IMR-90 (cell line): ENCODE measurements around the gene RNGTT. TPM values are rescaled to one million over a fixed set of nuclear protein-coding genes. Genes with fewer than 3 reads are reported as not detected.

Source experiments
- ATAC-seq: fragments of 200-7000 bp; cut with Tn5 transposase; 2 replicates; pipeline ENCODE4 v1.9.1; 2020; ENCODE audit warnings: low read depth, mild to moderate bottlenecking, moderate library complexity
- BruUV-seq: library from RNA; stranded (reverse); fragments of 400-500 nt; replicated peaks from 2 replicates; lab custom pipeline; 2021; lab: Mats Ljungman, UMichigan
- CTCF ChIA-PET: fragments of 300-600 bp; formaldehyde crosslinking; extraction: SDS; loops from one replicate; lab custom pipeline; 2021; ENCODE audit warnings: antibody characterized with exemption; lab: Yijun Ruan, JAX
- POLR2A ChIA-PET: fragments of 300-600 bp; sonication (Branson Sonifier 250); formaldehyde crosslinking; loops from one replicate; lab custom pipeline; 2022; ENCODE audit warnings: antibody characterized with exemption; ENCODE audit not compliant: unreplicated experiment; lab: Charles Lee
- DNase-seq: peaks from one replicate; pipeline ENCODE4 v3.0.0; 2013
- H2AFZ ChIP-seq: replicated peaks from 2 replicates; pipeline ENCODE3; 2013; ENCODE audit warnings: low read length, mild to moderate bottlenecking; ENCODE audit not compliant: poor library complexity
- H2AK5ac ChIP-seq: 2 replicates; pipeline ENCODE4 v1.6.1; 2013; ENCODE audit warnings: low read depth, low read length, inconsistent platforms
- H2AK9ac ChIP-seq: replicated peaks from 2 replicates; pipeline ENCODE3; 2013; ENCODE audit warnings: mild to moderate bottlenecking, low read depth, low read length, moderate library complexity; ENCODE audit not compliant: poor library complexity
- H2BK120ac ChIP-seq: 2 replicates; pipeline ENCODE4 v1.6.1; 2013; ENCODE audit warnings: low read depth, low read length, inconsistent platforms
- H2BK15ac ChIP-seq: 3 replicates; pipeline ENCODE4 v1.6.1; 2013; ENCODE audit warnings: low read depth, low read length, inconsistent platforms
- H2BK20ac ChIP-seq: 2 replicates; pipeline ENCODE4 v1.6.1; 2013; ENCODE audit warnings: low read depth, mild to moderate bottlenecking, inconsistent platforms, low read length, moderate library complexity
- H2BK5ac ChIP-seq: 2 replicates; pipeline ENCODE4 v1.6.1; 2013; ENCODE audit warnings: mild to moderate bottlenecking, low read depth, low read length, inconsistent platforms; ENCODE audit not compliant: poor library complexity, severe bottlenecking
- H3K14ac ChIP-seq: replicated peaks from 2 replicates; pipeline ENCODE4 v1.6.1; 2013; ENCODE audit warnings: low read depth, low read length, inconsistent platforms
- H3K18ac ChIP-seq: 2 replicates; pipeline ENCODE4 v1.6.1; 2013; ENCODE audit warnings: low read depth, low read length, control low read depth
- H3K23ac ChIP-seq: 2 replicates; pipeline ENCODE4 v1.6.1; 2013; ENCODE audit warnings: low read depth, low read length, inconsistent platforms
- H3K27ac ChIP-seq: 2 replicates; pipeline ENCODE4 v1.5.1; 2013; ENCODE audit warnings: mild to moderate bottlenecking, control low read depth, low read length; ENCODE audit not compliant: insufficient read depth
- H3K27me3 ChIP-seq: 2 replicates; pipeline ENCODE4 v1.6.1; 2013; ENCODE audit warnings: low read length; ENCODE audit not compliant: control insufficient read depth, insufficient read depth
- H3K36me3 ChIP-seq: 2 replicates; pipeline ENCODE4 v1.6.1; 2013; ENCODE audit warnings: low read length, mixed read lengths; ENCODE audit not compliant: control insufficient read depth, insufficient read depth
- H3K4ac ChIP-seq: 2 replicates; pipeline ENCODE4 v1.6.1; 2013; ENCODE audit warnings: low read depth, low read length, inconsistent platforms
- H3K4me1 ChIP-seq: 2 replicates; pipeline ENCODE4 v1.6.1; 2013; ENCODE audit warnings: low read length, mixed read lengths; ENCODE audit not compliant: control insufficient read depth, insufficient read depth
- H3K4me2 ChIP-seq: 2 replicates; pipeline ENCODE4 v1.6.1; 2013; ENCODE audit warnings: low read depth, mild to moderate bottlenecking, control low read depth, low read length, moderate library complexity
- H3K4me3 ChIP-seq: 2 replicates; pipeline ENCODE4 v1.5.1; 2013; ENCODE audit warnings: low read depth, mild to moderate bottlenecking, control low read depth, low read length, moderate library complexity; ENCODE audit not compliant: insufficient read depth
- H3K56ac ChIP-seq: 2 replicates; pipeline ENCODE4 v1.6.1; 2013; ENCODE audit warnings: low read length, inconsistent platforms; ENCODE audit not compliant: insufficient read depth; ENCODE audit errors: extremely low read depth
- H3K79me1 ChIP-seq, 2 experiments: 2 replicates each; pipeline ENCODE4 v1.6.1; 2013; ENCODE audit warnings: low read length in 2 of 2, inconsistent platforms in 1 of 2, low read depth in 1 of 2
- H3K9ac ChIP-seq: 2 replicates; pipeline ENCODE4 v1.6.1; 2013; ENCODE audit warnings: low read depth, low read length, control low read depth
- H3K9me1 ChIP-seq: 2 replicates; pipeline ENCODE4 v1.6.1; 2013; ENCODE audit warnings: low read length, inconsistent platforms; ENCODE audit not compliant: insufficient read depth
- H3K9me3 ChIP-seq: 2 replicates; pipeline ENCODE4 v1.6.1; 2013; ENCODE audit warnings: low read length; ENCODE audit not compliant: control insufficient read depth, insufficient read depth
- H4K20me1 ChIP-seq: 2 replicates; pipeline ENCODE4 v1.6.1; 2013; ENCODE audit warnings: low read length, inconsistent platforms; ENCODE audit not compliant: insufficient read depth
- H4K5ac ChIP-seq: 2 replicates; pipeline ENCODE4 v1.6.1; 2013; ENCODE audit warnings: mild to moderate bottlenecking, low read depth, low read length, control low read depth
- H4K8ac ChIP-seq, 2 experiments: 2 replicates each; pipeline ENCODE4 v1.6.1; 2013; ENCODE audit warnings: low read depth in 2 of 2, low read length in 2 of 2, control low read depth in 1 of 2, inconsistent platforms in 1 of 2
- H4K91ac ChIP-seq: 2 replicates; pipeline ENCODE4 v1.6.1; 2013; ENCODE audit warnings: low read depth, low read length, inconsistent platforms; ENCODE audit not compliant: insufficient read depth
- BHLHE40 ChIP-seq: fragments of 150-350 bp; IDR thresholded peaks from 2 replicates; pipeline ENCODE4 v1.6.1; 2016; ENCODE audit warnings: mild to moderate bottlenecking, low read depth, low read length
- CEBPB ChIP-seq: IDR thresholded peaks from 2 replicates; pipeline ENCODE4 v1.6.1; 2012; ENCODE audit warnings: low read depth, low read length, improper control_type of control experiment
- CTCF ChIP-seq: conservative IDR thresholded peaks from 2 replicates; pipeline ENCODE4 v1.5.1; 2012; ENCODE audit warnings: mild to moderate bottlenecking, low read depth, low read length, improper control_type of control experiment
- MAZ ChIP-seq: IDR thresholded peaks from 2 replicates; pipeline ENCODE4 v1.6.1; 2012; ENCODE audit warnings: low read depth, mild to moderate bottlenecking, low read length, improper control_type of control experiment, moderate library complexity, borderline replicate concordance
- MXI1 ChIP-seq: IDR thresholded peaks from 2 replicates; pipeline ENCODE4 v1.6.1; 2012; ENCODE audit warnings: low read depth, mild to moderate bottlenecking, low read length, moderate library complexity, borderline replicate concordance
- NFE2L2 ChIP-seq: fragments of 150-350 bp; IDR thresholded peaks from 2 replicates; pipeline ENCODE4 v1.6.1; 2016; ENCODE audit warnings: low read depth, mild to moderate bottlenecking, low read length
- POLR2A ChIP-seq: IDR thresholded peaks from 2 replicates; pipeline ENCODE4 v1.6.1; 2012; ENCODE audit warnings: mild to moderate bottlenecking, low read depth, low read length
- RAD21 ChIP-seq: IDR thresholded peaks from 2 replicates; pipeline ENCODE4 v1.6.1; 2012; ENCODE audit warnings: low read length, improper control_type of control experiment
- RCOR1 ChIP-seq: IDR thresholded peaks from 2 replicates; pipeline ENCODE4 v1.6.1; 2012; ENCODE audit warnings: mild to moderate bottlenecking, low read length, improper control_type of control experiment; ENCODE audit not compliant: insufficient replicate concordance
- RFX5 ChIP-seq: IDR thresholded peaks from 2 replicates; pipeline ENCODE4 v1.8.0; 2012; ENCODE audit warnings: low read depth, mild to moderate bottlenecking, low read length, moderate library complexity
- SMC3 ChIP-seq: fragments of 150-350 bp; IDR thresholded peaks from 2 replicates; pipeline ENCODE4 v1.6.1; 2016; ENCODE audit warnings: low read depth, mild to moderate bottlenecking, antibody characterized with exemption, low read length, moderate library complexity
- WGBS, 2 experiments: methylation state at CpG; one replicate each; pipeline versions ENCODE4 v1.1.5 to v1.1.7; 2013; ENCODE audit warnings: missing lambda C conversion rate in 2 of 2; ENCODE audit not compliant: insufficient read length in 1 of 2; ENCODE audit errors: extremely low coverage in 2 of 2; 5-methylcytosine and 5-hydroxymethylcytosine counted together
- dilution Hi-C: fragments of 300-500 bp; cut with HindIII; formaldehyde crosslinking; loops from one replicate; pipeline ENCODE4 v1.14.3; 2018; ENCODE audit warnings: low sequenced_read_pairs; ENCODE audit not compliant: unreplicated experiment
- in situ Hi-C: fragments of 300-500 bp; cut with MboI; formaldehyde crosslinking; loops from 3 replicates; pipeline ENCODE4 v1.14.3; 2019; ENCODE audit warnings: low sequenced_read_pairs, inconsistent platforms, mixed read lengths
- intact Hi-C: fragments of 100-400 bp; cut with micrococcal nuclease; formaldehyde crosslinking; loops from 2 replicates; pipeline ENCODE4 v1.10.0; 2022
- polyA plus RNA-seq, 3 experiments: library from polyadenylated mRNA; depleted of rRNA; stranded (reverse); fragments of >200 nt; gene quantifications; 2 replicates each; pipeline ENCODE4 v1.2.3, GENCODE V29; 2012; ENCODE audit warnings: low replicate concordance in 1 of 3
- total RNA-seq: library from RNA; depleted of rRNA; stranded (reverse); fragments of >200 nt; gene quantifications from 2 replicates; pipeline ENCODE4 v1.2.3, GENCODE V29; 2012

The RNGTT gene
- total and polyA plus RNA-seq, 2 of the 4 experiments (the other 2 are of a cell fraction) = 5.4 to 21.7 TPM

DNA sequence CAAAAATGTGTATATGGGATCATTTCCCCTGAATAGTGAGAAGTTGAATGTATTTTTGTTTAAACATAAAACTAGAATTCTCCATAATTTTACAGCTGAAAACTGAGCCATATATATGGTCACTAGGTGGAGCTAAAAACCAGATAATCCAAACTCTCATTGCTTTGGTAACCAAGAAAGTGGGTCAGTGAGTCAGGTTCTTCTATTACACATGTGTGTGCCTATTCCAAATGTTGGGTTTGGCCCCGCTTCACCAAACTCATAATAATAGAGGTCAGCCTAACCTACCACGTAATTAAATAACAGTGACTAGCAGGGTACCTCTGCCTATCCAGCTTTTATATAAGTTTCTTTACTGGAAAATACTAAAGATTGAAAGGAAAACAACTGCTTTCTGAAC, 19.3 kb upstream of the RNGTT start:
- Histone ChIP-seq H2BK120ac (no peak overlapping the region), H4K20me1 (no peaks in the 10 kb centered on the region), H3K79me1 (no peaks in the 10 kb centered on the region), H3K4ac (no peak overlapping the region), H3K27ac (no peak overlapping the region), H3K9me3 (no peaks in the 10 kb centered on the region), H3K4me2 (no peak overlapping the region), H2AK5ac (no peak overlapping the region), H3K9ac (no peak overlapping the region), H2BK15ac (no peak overlapping the region), H4K91ac (no peak overlapping the region), H3K4me3 (no peak overlapping the region), H2BK20ac (no peak overlapping the region), H3K36me3 (no peaks in the 10 kb centered on the region), H4K8ac (no peak overlapping the region), H3K14ac (no peak overlapping the region), H2AFZ (no peak overlapping the region), H4K5ac (no peak overlapping the region), H3K56ac (no peak overlapping the region), H3K4me1 (no peaks in the 10 kb centered on the region), H3K9me1 (no peaks in the 10 kb centered on the region), H2BK5ac (no peak overlapping the region), H3K27me3 (peaks cover 3% of the 10 kb centered on the region; the same call in 1 of the 2 replicates), H2AK9ac (no peak overlapping the region), H3K23ac (no peak overlapping the region), H3K18ac (no peak overlapping the region)
- in situ Hi-C loops = loop anchor here (5.0 to 25.0 kb wide), 4 partner anchors 92 to 630 kb away; partner anchors contain the start of gene UBE2J1
- dilution Hi-C loops = no loop called here
- TF ChIP-seq SMC3 (peak; percentile 85), CEBPB (no peak), RAD21 (peak; percentile 88), MAZ (no peak), POLR2A (no peak), NFE2L2 (no peak), BHLHE40 (no peak), CTCF (peak; percentile 92), MXI1 (peak; percentile 35; the same call in 1 of the 2 replicates), RCOR1 (no peak), RFX5 (no peak)
- ChIA-PET POLR2A (interaction anchor here (1.0 kb wide), 1 partner anchor 98 kb away, joined by 3 read pairs; the partner anchor contains the start of gene PNRC1), CTCF (interaction anchor here (0.5 to 2.4 kb wide), 14 partner anchors 8 to 391 kb away, joined by 3 to 11 read pairs (median 4); no protein-coding TSS in a partner anchor)
- no TSS peak for BruUV-seq
- WGBS, 2 experiments = no CpG with 5 or more reads among the region's 2 CpGs
- intact Hi-C loops = loop anchor here (1.0 to 5.0 kb wide), 7 partner anchors 98 to 630 kb away; partner anchors contain the start of genes PM20D2, PNRC1 and UBE2J1
- peak; percentile 79 for DNase-seq
- ATAC-seq = peak; percentile 93
